ENCODE data around the gene MTFP1. TPM values are rescaled to one million over a fixed set of nuclear protein-coding genes. Genes with fewer than 3 reads are reported as not detected.
A peak's percentile ranks its signal among the peaks of the same experiment; 100 is the strongest.

The MTFP1 gene
- total RNA-seq, 2 donors from 2014 or later: 1.9 to 6.4 TPM

- no peak for ATAC-seq (ENCODE audit: insufficient number of reproducible peaks, low FRiP score, low read depth)
- peaks cover 3 to 18% of the 10 kb centered on the region in 2 donors for H3K4me1 ChIP-seq (ENCODE audit: control insufficient read depth in 1 of 2, low read depth in 2 of 2)
- no peak overlapping the region for H3K27ac ChIP-seq
- no peak for TF ChIP-seq CTCF (IDR thresholded peaks at IDR 0.05)
- H3K4me3 ChIP-seq: no peak overlapping the region
- no peaks in the 10 kb centered on the region for H3K27me3 ChIP-seq (replicated peaks; ENCODE audit: insufficient read depth)
- no peaks in the 10 kb centered on the region for H3K9me3 ChIP-seq
- no peak for DNase-seq (ENCODE audit: low spot score)
- no peaks in the 10 kb centered on the region for H3K36me3 ChIP-seq
Measured at GRCh38 chr22:30393322-30393680, 32.3 kb upstream of the MTFP1 start.

- H3K9me3 ChIP-seq: no peaks in the 10 kb centered on the region
- peaks cover 3 to 24% of the 10 kb centered on the region in 2 donors for H3K4me1 ChIP-seq (ENCODE audit: control insufficient read depth in 1 of 2, low read depth in 2 of 2)
- H3K27me3 ChIP-seq (replicated peaks; ENCODE audit: insufficient read depth): no peaks in the 10 kb centered on the region
- ATAC-seq (ENCODE audit: insufficient number of reproducible peaks, low FRiP score, low read depth) (no peak), DNase-seq (ENCODE audit: low spot score) (no peak)
- H3K4me3 ChIP-seq: no peak overlapping the region
- no peaks in the 10 kb centered on the region for H3K36me3 ChIP-seq
- no peak for TF ChIP-seq CTCF (IDR thresholded peaks at IDR 0.05)
- H3K27ac ChIP-seq: no peak overlapping the region
Measured at GRCh38 chr22:30393885-30394284, 31.7 kb upstream of the MTFP1 start.

- H3K36me3 ChIP-seq: no peaks in the 10 kb centered on the region
- TF ChIP-seq CTCF (IDR thresholded peaks at IDR 0.05): no peak
- H3K9me3 ChIP-seq: no peaks in the 10 kb centered on the region
- peaks cover 3 to 26% of the 10 kb centered on the region in 2 donors for H3K4me1 ChIP-seq (ENCODE audit: control insufficient read depth in 1 of 2, low read depth in 2 of 2)
- ATAC-seq (ENCODE audit: insufficient number of reproducible peaks, low FRiP score, low read depth) (peak; percentile 21), DNase-seq (ENCODE audit: low spot score) (peak; percentile 16)
- H3K27me3 ChIP-seq (replicated peaks; ENCODE audit: insufficient read depth): no peaks in the 10 kb centered on the region
- H3K27ac ChIP-seq: peak within 1 kb of the TSS; percentile 6 to 38
- H3K4me3 ChIP-seq: peak within 1 kb of the TSS; percentile 90
Measured at GRCh38 chr22:30396871-30397655, 28.5 kb upstream of the MTFP1 start, which contains the start of gene SEC14L2. SEC14L2 (plus strand) TSS chr22:30397018; CDS start chr22:30397117, 99 bp downstream.

- Histone ChIP-seq H3K4me3 (peak overlapping the region; percentile 90), H3K4me1 (ENCODE audit: control insufficient read depth in 1 of 2, low read depth in 2 of 2) (peaks cover 3 to 26% of the 10 kb centered on the region in 2 donors), H3K27ac (peak overlapping the region in 1 of 2 donors; percentile 6), H3K36me3 (no peaks in the 10 kb centered on the region), H3K9me3 (no peaks in the 10 kb centered on the region), H3K27me3 (replicated peaks; ENCODE audit: insufficient read depth) (no peaks in the 10 kb centered on the region)
- no peak for TF ChIP-seq CTCF (IDR thresholded peaks at IDR 0.05)
- DNase-seq (ENCODE audit: low spot score): no peak
- no peak for ATAC-seq (ENCODE audit: insufficient number of reproducible peaks, low FRiP score, low read depth)
Measured at GRCh38 chr22:30397656-30398635, 27.6 kb upstream of the MTFP1 start.

All from thoracic aorta (tissue), 2 donors.